ENCODE results near the gene UQCC2.

UQCC2 gene

GRCh38 chr6:33670971-33671743, 40.3 kb downstream of the UQCC2 start:
- no peaks in the 10 kb centered on the region for H3K27me3 ChIP-seq (ENCODE audit: insufficient read depth, poor library complexity, severe bottlenecking)
- no peak overlapping the region for H3K4me3 ChIP-seq (replicated peaks; ENCODE audit: insufficient read depth, low read length)
- H3K27ac ChIP-seq (replicated peaks), result no peak overlapping the region
- DNase-seq (ENCODE audit: low read depth in 1 of 2, low spot score in 1 of 2), result no peak
- TF ChIP-seq REST (IDR thresholded peaks at IDR 0.05; ENCODE audit: insufficient replicate concordance, low read depth), result no peak
- no peak for TF ChIP-seq CTCF (IDR thresholded peaks at IDR 0.05; ENCODE audit: insufficient read depth, low read length)
- no peak for TF ChIP-seq POLR2AphosphoS5 (IDR thresholded peaks at IDR 0.05; ENCODE audit: low read depth)
- no peak for TF ChIP-seq GABPA (IDR thresholded peaks at IDR 0.05; ENCODE audit: low read depth)
- no peak for TF ChIP-seq SPI1 (IDR thresholded peaks at IDR 0.05; ENCODE audit: borderline replicate concordance, low read depth)

- Histone ChIP-seq H3K27me3 (ENCODE audit: insufficient read depth, poor library complexity, severe bottlenecking) (no peaks in the 10 kb centered on the region), H3K27ac (replicated peaks) (no peak overlapping the region), H3K4me3 (replicated peaks; ENCODE audit: insufficient read depth, low read length) (no peak overlapping the region)
- no peak for DNase-seq (ENCODE audit: low read depth in 1 of 2, low spot score in 1 of 2)
- TF ChIP-seq POLR2AphosphoS5 (IDR thresholded peaks at IDR 0.05; ENCODE audit: low read depth) (no peak), SPI1 (IDR thresholded peaks at IDR 0.05; ENCODE audit: borderline replicate concordance, low read depth) (no peak), GABPA (IDR thresholded peaks at IDR 0.05; ENCODE audit: low read depth) (no peak), REST (IDR thresholded peaks at IDR 0.05; ENCODE audit: insufficient replicate concordance, low read depth) (no peak), CTCF (IDR thresholded peaks at IDR 0.05; ENCODE audit: insufficient read depth, low read length) (no peak)
These were observed 41.3 kb downstream of the UQCC2 start for GRCh38 chr6:33670086-33670660.

- no peak for DNase-seq (ENCODE audit: low read depth in 1 of 2, low spot score in 1 of 2)
- no peak overlapping the region for H3K27ac ChIP-seq (replicated peaks)
- no peak for TF ChIP-seq CTCF (IDR thresholded peaks at IDR 0.05; ENCODE audit: insufficient read depth, low read length)
- TF ChIP-seq POLR2AphosphoS5 (IDR thresholded peaks at IDR 0.05; ENCODE audit: low read depth), result no peak
- no peak for TF ChIP-seq REST (IDR thresholded peaks at IDR 0.05; ENCODE audit: insufficient replicate concordance, low read depth)
- TF ChIP-seq GABPA (IDR thresholded peaks at IDR 0.05; ENCODE audit: low read depth), result no peak
- no peak for TF ChIP-seq SPI1 (IDR thresholded peaks at IDR 0.05; ENCODE audit: borderline replicate concordance, low read depth)
These were observed 42.6 kb downstream of the UQCC2 start for GRCh38 chr6:33668914-33669313.

More at GRCh38 chr6:33668914-33669313, 42.6 kb downstream of the UQCC2 start:
- Histone ChIP-seq H3K4me3 (replicated peaks; ENCODE audit: insufficient read depth, low read length) (no peak overlapping the region), H3K27me3 (ENCODE audit: insufficient read depth, poor library complexity, severe bottlenecking) (no peaks in the 10 kb centered on the region)

Measured in HL-60 (cell line).